ENCODE results near the gene MTERF4. TPM values are rescaled to one million over a fixed set of nuclear protein-coding genes. Genes with fewer than 3 reads are reported as not detected.

Gene MTERF4
- total RNA-seq, 2 donors from 2014 or later: 24.6 to 39.4 TPM

GRCh38 chr2:241074065-241074818 is 27.8 kb downstream of the MTERF4 start:
- Histone ChIP-seq H3K36me3 (peaks cover 53% of the 10 kb centered on the region), H3K4me1 (ENCODE audit: control insufficient read depth in 1 of 2, low read depth in 2 of 2) (no peaks in the 10 kb centered on the region), H3K27me3 (replicated peaks; ENCODE audit: insufficient read depth) (no peaks in the 10 kb centered on the region), H3K27ac (no peak overlapping the region), H3K9me3 (no peaks in the 10 kb centered on the region), H3K4me3 (no peak overlapping the region)
- ATAC-seq (ENCODE audit: insufficient number of reproducible peaks, low FRiP score, low read depth): no peak
- no peak for DNase-seq (ENCODE audit: low spot score)
- no peak for TF ChIP-seq CTCF (IDR thresholded peaks at IDR 0.05)

- H3K4me3 ChIP-seq: no peak overlapping the region
- H3K4me1 ChIP-seq (ENCODE audit: control insufficient read depth in 1 of 2, low read depth in 2 of 2): no peaks in the 10 kb centered on the region
- no peak for TF ChIP-seq CTCF (IDR thresholded peaks at IDR 0.05)
- ATAC-seq (ENCODE audit: insufficient number of reproducible peaks, low FRiP score, low read depth): no peak
- no peaks in the 10 kb centered on the region for H3K27me3 ChIP-seq (replicated peaks; ENCODE audit: insufficient read depth)
- H3K9me3 ChIP-seq: no peaks in the 10 kb centered on the region
- H3K36me3 ChIP-seq: peaks cover 61% of the 10 kb centered on the region
- DNase-seq (ENCODE audit: low spot score): no peak
- no peak overlapping the region for H3K27ac ChIP-seq
These were observed 28.7 kb downstream of the MTERF4 start for GRCh38 chr2:241073166-241074064.

- Histone ChIP-seq H3K27me3 (replicated peaks; ENCODE audit: insufficient read depth) (no peaks in the 10 kb centered on the region), H3K4me3 (no peak overlapping the region), H3K4me1 (ENCODE audit: control insufficient read depth in 1 of 2, low read depth in 2 of 2) (no peaks in the 10 kb centered on the region), H3K36me3 (peaks cover 68% of the 10 kb centered on the region), H3K9me3 (no peaks in the 10 kb centered on the region), H3K27ac (no peak overlapping the region)
- TF ChIP-seq CTCF (IDR thresholded peaks at IDR 0.05): no peak
- no peak for ATAC-seq (ENCODE audit: insufficient number of reproducible peaks, low FRiP score, low read depth)
- no peak for DNase-seq (ENCODE audit: low spot score)
These were observed 29.4 kb downstream of the MTERF4 start for GRCh38 chr2:241072553-241073165.

DNA sequence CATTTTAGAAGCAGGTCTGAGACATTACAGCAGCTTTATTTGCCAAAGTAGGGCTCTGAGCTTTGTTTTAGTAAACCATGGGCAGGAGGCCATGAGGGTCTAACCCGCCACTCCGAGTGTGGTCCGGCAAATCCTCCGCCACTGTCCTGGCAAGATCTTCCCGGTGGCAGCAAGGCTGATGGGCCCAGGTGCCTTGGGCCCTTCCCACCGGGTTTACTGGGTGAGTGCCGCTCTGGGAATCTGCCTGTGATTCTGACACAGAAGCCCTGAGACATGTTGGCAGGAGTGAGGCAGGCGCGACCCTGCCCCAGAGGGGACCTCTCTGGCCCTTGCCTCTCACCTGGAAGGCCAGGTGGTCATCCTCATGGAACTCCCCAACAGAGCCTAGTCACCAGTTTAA is 29.9 kb downstream of the MTERF4 start:
- ATAC-seq (ENCODE audit: insufficient number of reproducible peaks, low FRiP score, low read depth) (no peak), DNase-seq (ENCODE audit: low spot score) (no peak)
- no peaks in the 10 kb centered on the region for H3K27me3 ChIP-seq (replicated peaks; ENCODE audit: insufficient read depth)
- TF ChIP-seq CTCF (IDR thresholded peaks at IDR 0.05): no peak
- H3K4me3 ChIP-seq: no peak overlapping the region
- H3K4me1 ChIP-seq (ENCODE audit: control insufficient read depth in 1 of 2, low read depth in 2 of 2): no peaks in the 10 kb centered on the region
- no peaks in the 10 kb centered on the region for H3K9me3 ChIP-seq
- H3K36me3 ChIP-seq: peaks cover 73% of the 10 kb centered on the region
- no peak overlapping the region for H3K27ac ChIP-seq

- H3K27me3 ChIP-seq (replicated peaks; ENCODE audit: insufficient read depth): no peaks in the 10 kb centered on the region
- H3K36me3 ChIP-seq: peaks cover 77% of the 10 kb centered on the region
- H3K4me1 ChIP-seq (ENCODE audit: control insufficient read depth in 1 of 2, low read depth in 2 of 2): no peaks in the 10 kb centered on the region
- no peak overlapping the region for H3K4me3 ChIP-seq
- DNase-seq (ENCODE audit: low spot score): no peak
- H3K9me3 ChIP-seq: no peaks in the 10 kb centered on the region
- H3K27ac ChIP-seq: no peak overlapping the region
- no peak for ATAC-seq (ENCODE audit: insufficient number of reproducible peaks, low FRiP score, low read depth)
- no peak for TF ChIP-seq CTCF (IDR thresholded peaks at IDR 0.05)
These were observed 30.4 kb downstream of the MTERF4 start for GRCh38 chr2:241071677-241072111.

Data from thoracic aorta (tissue), 2 donors.